HG03064 (cell line): ENCODE results near the gene PRKAR2A.

Experiments used
- ATAC-seq: cut with Tn5 transposase; IDR thresholded peaks from one replicate; pipeline ENCODE4 v1.9.1; 2021; ENCODE audit warnings: low read depth; ENCODE audit not compliant: unreplicated experiment

Gene PRKAR2A

DNA sequence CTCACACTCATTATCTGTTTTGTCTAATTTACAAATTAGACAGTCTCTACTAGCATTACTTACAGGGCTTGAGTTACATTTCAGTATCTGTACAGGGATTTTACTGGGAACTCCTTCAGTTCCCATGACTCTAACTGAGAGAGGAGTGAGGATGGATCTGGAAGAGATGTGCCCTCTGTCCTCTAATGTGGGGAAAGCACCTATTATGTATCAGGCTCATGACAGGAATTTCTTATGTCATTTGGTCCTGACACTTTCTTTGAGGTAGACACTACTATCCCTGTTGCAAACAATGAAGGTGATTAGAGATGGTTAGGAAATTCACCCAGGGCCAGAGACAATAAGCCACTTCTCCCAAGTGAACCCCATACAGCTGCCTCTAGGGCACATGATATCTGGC is 151.1 kb downstream of the PRKAR2A start:
- ATAC-seq, result no peak
